ENCODE measurements around the gene SH2B3. TPM values are rescaled to one million over a fixed set of nuclear protein-coding genes. Genes with fewer than 3 reads are reported as not detected.
A peak's percentile ranks its signal among the peaks of the same experiment; 100 is the strongest.
"Not testable (repeated sequence)": the region's sequence is repeated elsewhere in the genome, so short reads cannot be mapped to it uniquely, and the experiment has no call there.

The SH2B3 gene
- total and polyA plus RNA-seq, 11 donors = 11.3 to 76.7 (median 40.2) TPM

- TF ChIP-seq CTCF (IDR thresholded peaks at IDR 0.05) (no peak), POLR2A (IDR thresholded peaks at IDR 0.05) (no peak)
- Histone ChIP-seq H3K27me3 (no peaks in the 10 kb centered on the region), H3K9me3 (no peaks in the 10 kb centered on the region), H3K27ac (peak overlapping the region in 6 of 12 donors; percentile 11 to 87 (median 40)), H3K4me1 (peaks cover 0 to 49% (median 16%) of the 10 kb centered on the region in 12 donors), H3K36me3 (no peaks in the 10 kb centered on the region), H3K4me3 (no peak overlapping the region)
- ATAC-seq (peak in 2 of 4 donors; percentile 4 to 10), DNase-seq (peak in 1 of 5 donors; percentile 53)
- 82 to 93% (median 89%) methylated on average over 4 of the region's 4 CpGs for WGBS, 4 donors
- intact Hi-C loops (cut with DNase I) = loop anchor here in 5 of 10 donors (5.0 kb wide), 5 partner anchors 66 to 284 kb away; no protein-coding TSS in a partner anchor
Measured at GRCh38 chr12:111398530-111398929, 7.2 kb upstream of the SH2B3 start.

- intact Hi-C loops (cut with DNase I) = loop anchor here in 6 of 10 donors (2.0 to 5.0 kb wide), 6 partner anchors 59 to 282 kb away; no protein-coding TSS in a partner anchor
- DNase-seq, H3K4me3 ChIP-seq, H3K9me3 ChIP-seq, ATAC-seq, H3K27me3 ChIP-seq, H3K36me3 ChIP-seq: not testable (repeated sequence)
- Histone ChIP-seq H3K27ac (peak overlapping the region in 4 of 12 donors; percentile 33 to 87 (median 42)), H3K4me1 (peaks cover 1 to 57% (median 29%) of the 10 kb centered on the region in 12 donors)
- 88 to 92% (median 91%) methylated on average over 9 of the region's 9 CpGs for WGBS, 4 donors
Measured at GRCh38 chr12:111399741-111400404, 5.8 kb upstream of the SH2B3 start.

- no peak for TF ChIP-seq CTCF (IDR thresholded peaks at IDR 0.05)
- no peak for TF ChIP-seq POLR2A (IDR thresholded peaks at IDR 0.05)
- H3K27ac ChIP-seq = no peak overlapping the region
- H3K9me3 ChIP-seq = no peaks in the 10 kb centered on the region
- H3K36me3 ChIP-seq = no peaks in the 10 kb centered on the region
- peaks cover 3 to 61% (median 35%) of the 10 kb centered on the region in 12 donors for H3K4me1 ChIP-seq
- intact Hi-C loops (cut with DNase I) = loop anchor here in 1 of 10 donors (2.0 kb wide), 1 partner anchor 58 kb away; no protein-coding TSS in a partner anchor
- no peaks in the 10 kb centered on the region for H3K27me3 ChIP-seq
- DNase-seq (no peak), ATAC-seq (no peak)
- no peak overlapping the region for H3K4me3 ChIP-seq
- WGBS, 4 donors = 93 to 96% (median 95%) methylated on average over 6 of the region's 6 CpGs
Measured at GRCh38 chr12:111401167-111401605, 4.5 kb upstream of the SH2B3 start.

GRCh38 chr12:111402490-111402824, 3.3 kb upstream of the SH2B3 start:
- H3K27me3 ChIP-seq, DNase-seq, H3K9me3 ChIP-seq, H3K36me3 ChIP-seq, ATAC-seq: not testable (repeated sequence)
- Histone ChIP-seq H3K4me3 (peak overlapping the region in 2 of 12 donors; percentile 3 to 24), H3K27ac (peak overlapping the region; percentile 56 to 99 (median 97)), H3K4me1 (peaks cover 8 to 58% (median 35%) of the 10 kb centered on the region in 12 donors)
- intact Hi-C loops (cut with DNase I) = loop anchor here in 1 of 10 donors (2.0 kb wide), 1 partner anchor 44 kb away; no protein-coding TSS in a partner anchor
- 69 to 85% (median 80%) methylated on average over 9 of the region's 9 CpGs for WGBS, 4 donors

- Histone ChIP-seq H3K27ac (peak overlapping the region; percentile 12 to 99 (median 97)), H3K4me1 (peaks cover 23 to 65% (median 56%) of the 10 kb centered on the region in 12 donors), H3K9me3 (no peaks in the 10 kb centered on the region), H3K36me3 (peaks cover 0 to 5% (median 0%) of the 10 kb centered on the region in 9 donors), H3K4me3 (peak overlapping the region in 11 of 12 donors; percentile 62 to 98 (median 94)), H3K27me3 (no peaks in the 10 kb centered on the region)
- TF ChIP-seq CTCF (IDR thresholded peaks at IDR 0.05) (no peak), POLR2A (IDR thresholded peaks at IDR 0.05) (no peak)
- 37 to 53% (median 41%) methylated on average over 16 to 21 of the region's 21 CpGs for WGBS, 4 donors
- intact Hi-C loops (cut with DNase I) = loop anchor here in 3 of 10 donors (2.0 to 5.0 kb wide), 2 partner anchors 43 to 46 kb away; no protein-coding TSS in a partner anchor
- ATAC-seq (no peak), DNase-seq (peak in 1 of 5 donors; percentile 52)
Measured at GRCh38 chr12:111404362-111405148, 1.2 kb upstream of the SH2B3 start.

Data from heart left ventricle (tissue), 16 donors.